HepG2 (cell line): ENCODE measurements around the gene GSKIP. TPM values are rescaled to one million over a fixed set of nuclear protein-coding genes. Genes with fewer than 3 reads are reported as not detected.

Experiments used
- ARNT2 ChIP-seq: sonication (generic); formaldehyde crosslinking; IDR thresholded peaks from 2 replicates; pipeline ENCODE4 v1.8.0; 2022; ENCODE audit warnings: mild to moderate bottlenecking, low read depth, missing genetic modification reagents, moderate library complexity
- CENPT ChIP-seq: sonication (generic); formaldehyde crosslinking; IDR thresholded peaks from 2 replicates; pipeline ENCODE4 v1.8.0; 2022; ENCODE audit warnings: low read depth, mild to moderate bottlenecking, moderate library complexity, missing genetic modification reagents
- EHMT2 ChIP-seq: fragments of 200-600 bp; sonication (generic); IDR thresholded peaks from 2 replicates; pipeline ENCODE4 v1.7.0; 2017; ENCODE audit warnings: antibody characterized with exemption, low read depth, low read length, borderline replicate concordance
- FOXM1 ChIP-seq: sonication (generic); formaldehyde crosslinking; IDR thresholded peaks from 2 replicates; pipeline ENCODE4 v1.5.0; 2020; ENCODE audit warnings: missing genetic modification reagents
- HCFC1 ChIP-seq: fragments of 150-350 bp; IDR thresholded peaks from 2 replicates; pipeline ENCODE4 v1.6.1; 2014; ENCODE audit warnings: low read depth, low read length
- HNRNPL ChIP-seq: fragments of 200-400 bp; formaldehyde crosslinking; IDR thresholded peaks from 2 replicates; pipeline ENCODE4 v1.6.1; 2017; ENCODE audit warnings: mild to moderate bottlenecking, low read depth, low read length
- HNRNPUL1 ChIP-seq: fragments of 200-400 bp; formaldehyde crosslinking; IDR thresholded peaks from 2 replicates; pipeline ENCODE4 v1.6.1; 2017; ENCODE audit warnings: low read depth, mild to moderate bottlenecking, low read length, moderate library complexity
- NFYC ChIP-seq: IDR thresholded peaks from 2 replicates; pipeline ENCODE4 v1.6.1; 2016; ENCODE audit warnings: missing genetic modification reagents, missing compliant biosample characterization
- PHB2 ChIP-seq: fragments of 450-650 bp; IDR thresholded peaks from 2 replicates; pipeline ENCODE4 v1.6.1; 2018; ENCODE audit not compliant: partially characterized antibody
- POLR2G ChIP-seq: fragments of 200-400 bp; formaldehyde crosslinking; IDR thresholded peaks from 2 replicates; pipeline ENCODE4 v1.6.1; 2018; ENCODE audit warnings: mild to moderate bottlenecking, low read depth, low read length, moderate library complexity
- PRPF4 ChIP-seq: fragments of 200-400 bp; formaldehyde crosslinking; IDR thresholded peaks from 2 replicates; pipeline ENCODE4 v1.6.1; 2016; ENCODE audit warnings: low read length, low read depth; ENCODE audit not compliant: poor library complexity, severe bottlenecking
- RFX1 ChIP-seq: fragments of 450-650 bp; IDR thresholded peaks from 2 replicates; pipeline ENCODE4 v1.6.1; 2017
- SALL2 ChIP-seq: sonication (generic); formaldehyde crosslinking; IDR thresholded peaks from 2 replicates; pipeline ENCODE4 v1.8.1; 2023; ENCODE audit warnings: mild to moderate bottlenecking, missing genetic modification reagents, inconsistent platforms
- SMAD9 ChIP-seq: sonication (generic); formaldehyde crosslinking; IDR thresholded peaks from 2 replicates; pipeline ENCODE4 v1.5.1; 2020; ENCODE audit warnings: mild to moderate bottlenecking, missing genetic modification reagents
- SOX6 ChIP-seq, 2 experiments: fragments of 450-650 bp in 1 of 2; sonication (generic) in 1 of 2; formaldehyde crosslinking in 1 of 2; IDR thresholded peaks; 2 replicates each; pipeline versions ENCODE4 v1.4.0 to v1.6.1; 2017 to 2020; ENCODE audit warnings: antibody characterized with exemption in 1 of 2, mild to moderate bottlenecking in 1 of 2, missing genetic modification reagents in 1 of 2
- SP2 ChIP-seq: sonication (generic); formaldehyde crosslinking; IDR thresholded peaks from 2 replicates; pipeline ENCODE4 v1.5.1; 2020; ENCODE audit warnings: mild to moderate bottlenecking, missing genetic modification reagents
- TCF12 ChIP-seq, 2 experiments: fragments of 450-650 bp in 1 of 2; sonication (generic) in 1 of 2; formaldehyde crosslinking in 1 of 2; IDR thresholded peaks; 2 replicates each; pipeline versions ENCODE4 v1.6.1 to v1.8.0; 2017 to 2022; ENCODE audit warnings: antibody characterized with exemption in 1 of 2, mild to moderate bottlenecking in 1 of 2, missing genetic modification reagents in 1 of 2, moderate library complexity in 1 of 2
- TCF7L2 ChIP-seq: IDR thresholded peaks from 2 replicates; pipeline ENCODE4 v1.6.1; 2011; ENCODE audit warnings: mild to moderate bottlenecking, low read depth, low read length, moderate library complexity
- ZNF274 ChIP-seq: sonication (generic); formaldehyde crosslinking; IDR thresholded peaks from 2 replicates; pipeline ENCODE4 v1.5.1; 2020; ENCODE audit warnings: mild to moderate bottlenecking, missing genetic modification reagents
- ZNF83 ChIP-seq: sonication (generic); formaldehyde crosslinking; IDR thresholded peaks from 2 replicates; pipeline ENCODE4 v1.4.0; 2020; ENCODE audit warnings: missing genetic modification reagents, mild to moderate bottlenecking, borderline replicate concordance
- polyA plus RNA-seq, 8 experiments: library from polyadenylated mRNA; depleted of rRNA in 3 of 8; stranded (reverse) in 7 of 8; unstranded in 1 of 8; fragments of >200 nt; fragmentation: Illumina TruSeq in 4 of 8; extraction: Trizol in 4 of 8; gene quantifications; 2 replicates each; pipeline versions ENCODE4 v1.2.1 to v1.2.3, GENCODE V29; 2011 to 2016; ENCODE audit warnings: low read depth in 4 of 8, missing spikeins in 1 of 8, mixed read lengths in 1 of 8; ENCODE audit not compliant: insufficient read depth in 1 of 8
- total RNA-seq, 5 experiments: library from RNA; depleted of rRNA; stranded (reverse); fragments of >200 nt; fragmentation: Illumina TruSeq; extraction: Trizol; gene quantifications; 2 replicates each; pipeline ENCODE4 v1.2.3, GENCODE V29; 2016; ENCODE audit warnings: low read depth in 1 of 5
- TF ChIP-seq, protein P1 (sequence below), 2 experiments: sonication (generic) in 1 of 2; formaldehyde crosslinking in 1 of 2; IDR thresholded peaks; 2 replicates each; pipeline versions ENCODE4 v1.6.1 to v1.9.0; 2014 to 2022; ENCODE audit warnings: antibody characterized with exemption in 1 of 2, borderline replicate concordance in 1 of 2, inconsistent platforms in 1 of 2, low read depth in 1 of 2, missing genetic modification reagents in 1 of 2
- TF ChIP-seq, protein P2 (sequence below): IDR thresholded peaks from 2 replicates; pipeline ENCODE4 v1.6.1; 2016; ENCODE audit warnings: missing compliant biosample characterization, missing genetic modification reagents, borderline replicate concordance

GSKIP gene
- total and polyA plus RNA-seq, 2 of the 13 experiments (the other 11 are each of a cell fraction or from before 2014, with no cell fraction given): 12.5 to 27.3 TPM

DNA sequence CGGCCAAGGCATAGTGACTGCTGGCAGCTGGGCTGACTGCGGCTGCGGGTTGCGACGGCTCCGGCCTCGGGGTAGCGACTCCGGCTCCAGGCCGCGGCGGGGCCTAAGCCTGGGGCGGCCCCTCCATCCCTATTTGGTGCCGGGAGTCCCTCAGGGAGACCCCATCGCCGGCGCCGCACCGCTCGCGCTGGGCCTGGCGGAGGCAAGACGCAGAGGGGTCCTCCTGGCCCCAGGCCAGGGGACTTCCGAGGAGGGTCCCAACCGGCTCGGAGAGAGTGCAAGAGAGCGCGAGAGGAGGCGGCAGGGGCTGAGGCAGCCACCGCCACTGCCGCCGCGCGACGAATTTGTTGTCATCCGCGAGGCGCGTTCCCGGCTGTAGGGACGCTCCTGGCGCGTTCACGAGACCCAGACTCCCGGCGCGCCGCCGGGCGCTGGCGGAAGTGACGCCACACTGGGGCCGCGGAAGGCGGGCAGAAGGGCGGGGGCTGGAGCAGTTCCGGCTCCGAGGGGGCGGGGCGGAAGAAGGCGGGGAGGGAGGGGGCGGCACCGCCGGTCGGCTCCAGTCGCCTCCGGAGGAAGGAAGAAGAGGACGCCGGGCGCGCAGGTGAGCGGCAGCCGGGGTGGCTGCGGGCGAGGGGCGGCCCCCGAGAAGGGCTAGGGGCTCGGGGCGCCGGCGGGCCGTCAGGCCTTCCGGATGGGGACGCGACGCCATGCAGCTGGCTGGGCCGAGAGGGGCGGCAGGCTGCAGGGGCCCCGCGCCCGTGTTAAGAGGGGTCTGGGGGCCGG, at the start of gene GSKIP, which contains the start of gene ATG2B (continued):
- TF ChIP-seq HNRNPL (no peak), ZNF83 (CRISPR knock-in tag) (0 out of 2 replicates have a peak, but pooled peaks have one; percentile 52), TCF7L2 (no peak), SOX6 (IDR thresholded peaks at IDR 0.05) (no peak), SOX6 (CRISPR knock-in tag; IDR thresholded peaks at IDR 0.05) (peak; percentile 51), POLR2G (peak; percentile 67), SALL2 (CRISPR knock-in tag) (no peak; the same call in 1 of the 2 replicates), HCFC1 (peak; percentile 17; the same call in 1 of the 2 replicates), SP2 (CRISPR knock-in tag) (peak; percentile 82), PHB2 (no peak), PRPF4 (no peak), ARNT2 (CRISPR knock-in tag) (peak; percentile 59), EHMT2 (no peak), HNRNPUL1 (no peak), ZNF274 (CRISPR knock-in tag) (0 out of 2 replicates have a peak, but pooled peaks have one; percentile 29), TCF12 (IDR thresholded peaks at IDR 0.05) (no peak), TCF12 (CRISPR knock-in tag; IDR thresholded peaks at IDR 0.05) (peak; percentile 58; the same call in 1 of the 2 replicates), SMAD9 (no peak), FOXM1 (CRISPR knock-in tag) (peak; percentile 23; the same call in 1 of the 2 replicates), NFYC (no peak), RFX1 (no peak), CENPT (CRISPR knock-in tag) (no peak)
- TF ChIP-seq, protein P1, sequence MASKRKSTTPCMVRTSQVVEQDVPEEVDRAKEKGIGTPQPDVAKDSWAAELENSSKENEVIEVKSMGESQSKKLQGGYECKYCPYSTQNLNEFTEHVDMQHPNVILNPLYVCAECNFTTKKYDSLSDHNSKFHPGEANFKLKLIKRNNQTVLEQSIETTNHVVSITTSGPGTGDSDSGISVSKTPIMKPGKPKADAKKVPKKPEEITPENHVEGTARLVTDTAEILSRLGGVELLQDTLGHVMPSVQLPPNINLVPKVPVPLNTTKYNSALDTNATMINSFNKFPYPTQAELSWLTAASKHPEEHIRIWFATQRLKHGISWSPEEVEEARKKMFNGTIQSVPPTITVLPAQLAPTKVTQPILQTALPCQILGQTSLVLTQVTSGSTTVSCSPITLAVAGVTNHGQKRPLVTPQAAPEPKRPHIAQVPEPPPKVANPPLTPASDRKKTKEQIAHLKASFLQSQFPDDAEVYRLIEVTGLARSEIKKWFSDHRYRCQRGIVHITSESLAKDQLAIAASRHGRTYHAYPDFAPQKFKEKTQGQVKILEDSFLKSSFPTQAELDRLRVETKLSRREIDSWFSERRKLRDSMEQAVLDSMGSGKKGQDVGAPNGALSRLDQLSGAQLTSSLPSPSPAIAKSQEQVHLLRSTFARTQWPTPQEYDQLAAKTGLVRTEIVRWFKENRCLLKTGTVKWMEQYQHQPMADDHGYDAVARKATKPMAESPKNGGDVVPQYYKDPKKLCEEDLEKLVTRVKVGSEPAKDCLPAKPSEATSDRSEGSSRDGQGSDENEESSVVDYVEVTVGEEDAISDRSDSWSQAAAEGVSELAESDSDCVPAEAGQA (IDR thresholded peaks at IDR 0.05; ENCODE audit: low read depth): 0 out of 2 replicates have a peak, but pooled peaks have one; percentile 29
- TF ChIP-seq, protein P1 (CRISPR knock-in tag; IDR thresholded peaks at IDR 0.05; ENCODE audit: borderline replicate concordance): no peak
- TF ChIP-seq, protein P2, sequence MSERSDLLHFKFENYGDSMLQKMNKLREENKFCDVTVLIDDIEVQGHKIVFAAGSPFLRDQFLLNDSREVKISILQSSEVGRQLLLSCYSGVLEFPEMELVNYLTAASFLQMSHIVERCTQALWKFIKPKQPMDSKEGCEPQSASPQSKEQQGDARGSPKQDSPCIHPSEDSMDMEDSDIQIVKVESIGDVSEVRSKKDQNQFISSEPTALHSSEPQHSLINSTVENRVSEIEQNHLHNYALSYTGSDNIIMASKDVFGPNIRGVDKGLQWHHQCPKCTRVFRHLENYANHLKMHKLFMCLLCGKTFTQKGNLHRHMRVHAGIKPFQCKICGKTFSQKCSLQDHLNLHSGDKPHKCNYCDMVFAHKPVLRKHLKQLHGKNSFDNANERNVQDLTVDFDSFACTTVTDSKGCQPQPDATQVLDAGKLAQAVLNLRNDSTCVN (CRISPR knock-in tag): no peak
